Astrocyte (in vitro differentiated cells and primary cell): Measurements from ENCODE around the gene DNAJA4.

Experiments
- EZH2 ChIP-seq: IDR thresholded peaks from 2 replicates; pipeline ENCODE4 v1.6.1; 2012; ENCODE audit warnings: mild to moderate bottlenecking, low read length, inconsistent platforms; ENCODE audit not compliant: insufficient read depth
- TF ChIP-seq, protein P1 (sequence below): IDR thresholded peaks from 2 replicates; pipeline ENCODE4 v1.5.1; 2011; ENCODE audit warnings: low read depth, mild to moderate bottlenecking, inconsistent platforms, low read length, moderate library complexity; ENCODE audit not compliant: insufficient read depth

DNA sequence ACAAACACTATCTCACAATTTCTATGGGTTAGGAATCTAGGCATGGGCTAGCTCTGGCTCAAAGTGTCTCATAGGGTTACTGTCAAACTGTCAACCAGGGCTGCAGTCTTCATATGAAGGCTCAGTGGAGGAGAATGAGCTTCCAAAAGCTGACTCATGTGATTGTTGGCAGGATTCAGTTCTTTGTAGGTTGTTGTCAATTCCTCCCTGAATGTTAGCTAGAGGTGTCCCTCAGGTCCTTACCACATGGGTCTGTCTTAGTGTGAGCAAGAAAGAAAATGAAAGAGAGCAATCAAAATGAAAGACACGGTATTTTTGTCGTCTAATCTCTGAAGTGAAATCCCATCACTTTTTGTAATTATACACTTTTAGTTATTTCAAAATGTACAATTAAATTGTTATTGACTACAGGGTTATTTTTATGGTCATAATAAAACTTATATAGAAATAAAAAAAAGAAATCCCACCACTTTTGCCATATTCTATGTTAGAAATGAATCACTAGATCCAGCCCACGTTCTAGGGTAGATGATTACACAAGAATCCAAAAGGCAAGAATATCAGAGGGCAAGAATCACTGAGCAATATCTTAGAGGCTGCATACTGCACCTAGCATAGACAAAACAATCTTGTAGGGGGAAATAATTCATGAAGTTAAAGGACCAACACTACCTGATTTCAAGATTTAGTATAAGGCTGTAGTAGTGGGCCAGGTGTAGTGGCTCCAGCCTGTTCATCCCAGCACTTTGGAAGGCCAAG lies 38.4 kb upstream of the DNAJA4 start:
- TF ChIP-seq, protein P1, sequence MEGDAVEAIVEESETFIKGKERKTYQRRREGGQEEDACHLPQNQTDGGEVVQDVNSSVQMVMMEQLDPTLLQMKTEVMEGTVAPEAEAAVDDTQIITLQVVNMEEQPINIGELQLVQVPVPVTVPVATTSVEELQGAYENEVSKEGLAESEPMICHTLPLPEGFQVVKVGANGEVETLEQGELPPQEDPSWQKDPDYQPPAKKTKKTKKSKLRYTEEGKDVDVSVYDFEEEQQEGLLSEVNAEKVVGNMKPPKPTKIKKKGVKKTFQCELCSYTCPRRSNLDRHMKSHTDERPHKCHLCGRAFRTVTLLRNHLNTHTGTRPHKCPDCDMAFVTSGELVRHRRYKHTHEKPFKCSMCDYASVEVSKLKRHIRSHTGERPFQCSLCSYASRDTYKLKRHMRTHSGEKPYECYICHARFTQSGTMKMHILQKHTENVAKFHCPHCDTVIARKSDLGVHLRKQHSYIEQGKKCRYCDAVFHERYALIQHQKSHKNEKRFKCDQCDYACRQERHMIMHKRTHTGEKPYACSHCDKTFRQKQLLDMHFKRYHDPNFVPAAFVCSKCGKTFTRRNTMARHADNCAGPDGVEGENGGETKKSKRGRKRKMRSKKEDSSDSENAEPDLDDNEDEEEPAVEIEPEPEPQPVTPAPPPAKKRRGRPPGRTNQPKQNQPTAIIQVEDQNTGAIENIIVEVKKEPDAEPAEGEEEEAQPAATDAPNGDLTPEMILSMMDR: no peak
- no peak for TF ChIP-seq EZH2
